IPS-18a (cell line): ENCODE measurements around the gene NAGPA.

Experiments
- H3K27ac ChIP-seq: one replicate; pipeline ENCODE4 v1.5.1; 2013; ENCODE audit warnings: low read length
- H3K27me3 ChIP-seq: one replicate; pipeline ENCODE4 v1.6.1; 2013; ENCODE audit warnings: mild to moderate bottlenecking, low read length; ENCODE audit not compliant: control insufficient read depth, insufficient read depth
- H3K36me3 ChIP-seq: one replicate; pipeline ENCODE4 v1.6.1; 2013; ENCODE audit warnings: low read depth, low read length; ENCODE audit not compliant: control insufficient read depth
- H3K4me1 ChIP-seq: one replicate; pipeline ENCODE4 v1.6.1; 2013; ENCODE audit warnings: low read depth, low read length; ENCODE audit not compliant: control insufficient read depth
- H3K4me3 ChIP-seq: one replicate; pipeline ENCODE4 v1.5.1; 2013; ENCODE audit warnings: low read length
- H3K9ac ChIP-seq: one replicate; pipeline ENCODE4 v1.6.1; 2013; ENCODE audit warnings: mild to moderate bottlenecking, low read length, moderate library complexity
- H3K9me3 ChIP-seq: one replicate; pipeline ENCODE4 v1.6.1; 2013; ENCODE audit warnings: low read depth, low read length; ENCODE audit not compliant: control insufficient read depth

The NAGPA gene

DNA sequence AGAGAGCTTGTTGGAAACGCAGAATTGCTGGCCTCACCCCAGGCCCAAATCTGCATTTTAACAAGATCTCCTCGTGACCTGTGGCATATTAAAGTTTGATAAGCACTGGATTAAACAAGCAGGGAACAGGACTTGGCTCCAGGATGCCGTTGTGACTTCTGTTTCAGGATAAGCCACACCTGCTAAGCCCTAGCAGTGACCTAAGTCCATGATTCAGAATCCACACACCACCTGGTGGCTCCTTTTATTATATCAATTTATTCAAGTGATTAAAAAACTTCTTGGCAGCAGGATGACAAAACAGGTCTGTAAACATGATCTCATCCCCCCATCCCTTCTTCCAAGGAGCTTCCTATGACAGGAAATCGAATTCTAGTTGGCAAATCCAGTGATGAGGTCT lies 9.1 kb downstream of the NAGPA start:
- H3K9ac ChIP-seq: no peak overlapping the region

GRCh38 chr16:5022521-5022920 lies 11.2 kb downstream of the NAGPA start:
- no peak overlapping the region for H3K4me3 ChIP-seq
- H3K27ac ChIP-seq: no peak overlapping the region
- H3K9me3 ChIP-seq: no peaks in the 10 kb centered on the region
- no peak overlapping the region for H3K9ac ChIP-seq
- H3K27me3 ChIP-seq: no peaks in the 10 kb centered on the region
- H3K36me3 ChIP-seq: no peaks in the 10 kb centered on the region
- no peaks in the 10 kb centered on the region for H3K4me1 ChIP-seq

More for the DNA sequence above, 9.1 kb downstream of the NAGPA start:
- Histone ChIP-seq H3K9me3 (no peaks in the 10 kb centered on the region), H3K27me3 (no peaks in the 10 kb centered on the region), H3K4me3 (no peak overlapping the region), H3K4me1 (no peaks in the 10 kb centered on the region), H3K27ac (no peak overlapping the region), H3K36me3 (no peaks in the 10 kb centered on the region)

DNA sequence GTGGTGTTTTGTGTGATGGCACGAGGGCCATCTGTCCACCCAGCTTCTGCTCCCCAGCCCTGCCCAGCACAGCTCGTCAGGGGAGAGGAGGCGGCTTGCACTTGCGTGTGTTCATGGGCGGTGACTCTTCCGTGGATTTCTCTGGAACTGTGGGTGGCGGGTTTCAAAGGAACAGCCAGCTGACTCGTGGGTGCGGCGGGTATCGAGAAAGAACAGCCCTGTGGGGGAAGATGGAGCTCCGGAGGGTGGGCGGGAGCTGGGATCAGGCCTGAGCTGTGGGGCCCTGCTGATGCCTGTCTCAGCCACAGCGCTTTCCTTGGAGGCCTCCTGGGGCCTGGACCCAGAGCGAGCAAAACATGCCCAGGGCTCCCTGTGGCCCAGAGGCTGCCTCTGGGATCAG lies 13.2 kb downstream of the NAGPA start:
- H3K27me3 ChIP-seq: no peaks in the 10 kb centered on the region
- H3K27ac ChIP-seq: no peak overlapping the region
- no peaks in the 10 kb centered on the region for H3K4me1 ChIP-seq
- H3K4me3 ChIP-seq: no peak overlapping the region
- no peaks in the 10 kb centered on the region for H3K9me3 ChIP-seq
- H3K36me3 ChIP-seq: no peaks in the 10 kb centered on the region
- H3K9ac ChIP-seq: no peak overlapping the region

GRCh38 chr16:5019775-5020174 lies 14.0 kb downstream of the NAGPA start:
- H3K4me3 ChIP-seq: no peak overlapping the region
- H3K27ac ChIP-seq: no peak overlapping the region
- no peaks in the 10 kb centered on the region for H3K4me1 ChIP-seq
- H3K9ac ChIP-seq: no peak overlapping the region
- no peaks in the 10 kb centered on the region for H3K9me3 ChIP-seq
- H3K36me3 ChIP-seq: no peaks in the 10 kb centered on the region
- H3K27me3 ChIP-seq: no peaks in the 10 kb centered on the region

DNA sequence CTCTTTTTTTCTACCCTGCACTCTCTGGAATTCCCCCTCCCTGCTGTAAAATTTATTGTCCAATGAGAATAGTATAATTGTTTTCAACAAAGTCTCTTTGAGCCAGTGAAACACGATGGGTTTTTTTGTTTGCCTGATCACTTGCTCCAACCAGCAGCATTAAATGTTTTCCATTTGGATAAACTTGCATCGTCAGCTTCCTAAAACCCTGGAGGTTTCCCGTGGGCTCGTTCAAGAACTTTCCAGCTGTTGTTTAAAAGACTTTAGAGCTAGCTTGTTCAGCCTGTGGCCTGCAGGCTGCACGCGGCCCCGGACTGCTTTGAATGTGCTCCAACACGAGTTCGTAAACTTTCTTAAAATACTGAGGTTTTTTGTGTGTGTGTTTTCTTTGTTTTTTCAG lies 14.9 kb downstream of the NAGPA start:
- no peak overlapping the region for H3K9ac ChIP-seq
- H3K9me3 ChIP-seq: no peaks in the 10 kb centered on the region
- no peaks in the 10 kb centered on the region for H3K27me3 ChIP-seq
- no peaks in the 10 kb centered on the region for H3K4me1 ChIP-seq
- H3K27ac ChIP-seq: no peak overlapping the region
- H3K4me3 ChIP-seq: no peak overlapping the region
- no peaks in the 10 kb centered on the region for H3K36me3 ChIP-seq

DNA sequence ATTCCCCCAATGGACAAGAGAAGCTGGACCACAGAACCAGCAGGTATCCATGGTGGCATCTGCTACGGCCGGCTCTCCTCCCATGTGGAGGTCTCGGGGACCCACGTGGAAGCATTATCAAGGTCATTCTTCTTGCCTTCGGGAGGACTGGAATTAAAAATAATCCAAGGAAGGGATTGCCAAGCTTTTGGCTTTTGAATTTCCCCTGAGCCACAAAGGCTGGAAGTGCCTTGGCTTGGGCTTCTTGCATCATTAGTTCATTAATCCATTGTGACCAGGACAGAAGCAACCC lies 16.1 kb downstream of the NAGPA start:
- Histone ChIP-seq H3K27me3 (no peaks in the 10 kb centered on the region), H3K27ac (no peak overlapping the region), H3K4me3 (no peak overlapping the region), H3K9ac (no peak overlapping the region), H3K36me3 (no peaks in the 10 kb centered on the region), H3K4me1 (no peaks in the 10 kb centered on the region), H3K9me3 (no peaks in the 10 kb centered on the region)

DNA sequence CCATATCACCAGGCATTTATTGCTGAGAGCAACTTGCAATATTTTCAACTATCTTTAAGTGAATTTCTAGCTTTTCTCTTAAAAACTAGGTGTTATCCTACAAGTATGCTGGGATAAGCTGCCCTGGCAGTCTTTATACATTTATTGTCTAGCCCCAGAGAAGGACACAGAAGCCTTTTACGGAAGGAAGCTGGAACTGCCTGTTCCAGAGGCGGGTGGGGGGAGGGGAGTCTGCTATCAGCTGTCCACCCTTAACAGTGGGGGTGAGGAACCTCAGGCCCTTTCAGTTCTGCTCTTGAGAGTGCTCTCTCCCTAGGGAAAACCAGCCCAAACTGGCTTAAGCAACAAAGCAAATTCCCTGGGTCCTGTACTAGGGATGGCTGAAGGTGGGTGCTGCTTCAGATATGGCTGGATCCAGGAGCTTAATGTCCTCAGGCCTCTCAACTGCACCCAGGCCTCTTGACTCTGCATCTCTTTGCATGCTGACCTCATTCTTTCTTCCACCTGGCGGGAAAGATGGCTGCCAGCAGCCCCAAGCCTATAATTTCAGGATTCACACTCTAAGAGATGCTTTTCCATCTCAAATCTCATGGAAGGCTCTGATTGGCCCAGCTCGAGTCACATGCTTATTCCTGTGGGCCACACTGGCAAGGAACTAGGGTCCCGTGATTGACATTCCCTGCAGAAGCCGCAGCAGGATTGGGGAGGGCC lies 16.6 kb downstream of the NAGPA start:
- Histone ChIP-seq H3K4me1 (no peaks in the 10 kb centered on the region), H3K36me3 (no peaks in the 10 kb centered on the region), H3K27me3 (no peaks in the 10 kb centered on the region), H3K9ac (no peak overlapping the region), H3K4me3 (no peak overlapping the region), H3K9me3 (no peaks in the 10 kb centered on the region), H3K27ac (no peak overlapping the region)

DNA sequence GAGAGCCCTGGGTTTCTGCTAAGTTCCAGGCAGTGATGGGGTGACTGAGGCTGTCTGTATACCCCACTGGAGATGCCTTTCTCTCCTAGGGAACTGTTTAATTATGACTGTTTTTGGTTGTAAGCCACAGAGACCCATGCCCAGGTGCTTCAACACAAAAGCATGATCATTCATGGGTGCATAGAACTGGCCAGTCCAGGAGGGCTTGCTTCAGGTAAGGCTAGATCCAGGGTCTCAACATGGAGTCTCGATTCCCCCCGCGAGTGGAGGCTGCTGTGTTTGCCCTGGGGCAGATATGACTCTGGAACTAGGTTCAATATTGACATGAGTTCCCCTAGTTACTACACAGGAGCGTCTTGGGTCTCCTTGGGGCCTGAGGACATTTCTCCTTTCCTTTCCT lies 17.8 kb downstream of the NAGPA start:
- H3K27me3 ChIP-seq: no peaks in the 10 kb centered on the region
- no peaks in the 10 kb centered on the region for H3K9me3 ChIP-seq
- no peaks in the 10 kb centered on the region for H3K4me1 ChIP-seq
- no peak overlapping the region for H3K4me3 ChIP-seq
- H3K36me3 ChIP-seq: no peaks in the 10 kb centered on the region
- no peak overlapping the region for H3K9ac ChIP-seq
- no peak overlapping the region for H3K27ac ChIP-seq

DNA sequence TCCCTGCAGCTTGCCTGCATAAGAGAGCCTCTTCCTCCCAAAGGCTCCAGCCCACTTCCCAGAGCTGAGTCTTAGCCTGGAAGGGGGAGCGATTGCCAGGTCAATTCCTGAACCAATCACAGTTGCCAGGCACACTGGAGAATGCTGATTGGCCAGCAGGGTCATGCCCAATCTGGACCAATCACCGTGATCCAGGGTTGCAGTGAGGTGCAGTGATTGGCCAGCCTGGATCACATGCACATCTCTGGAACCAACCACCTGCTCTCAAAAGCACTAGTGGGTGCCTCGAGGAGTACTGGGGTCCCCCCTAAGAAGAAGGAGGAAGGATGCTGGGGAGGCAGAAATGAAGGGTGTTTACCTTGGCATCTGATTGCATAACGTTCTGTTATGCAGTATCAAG lies 18.4 kb downstream of the NAGPA start:
- Histone ChIP-seq H3K9me3 (no peaks in the 10 kb centered on the region), H3K27ac (no peak overlapping the region), H3K4me3 (no peak overlapping the region), H3K4me1 (no peaks in the 10 kb centered on the region), H3K9ac (no peak overlapping the region), H3K27me3 (no peaks in the 10 kb centered on the region), H3K36me3 (no peaks in the 10 kb centered on the region)

DNA sequence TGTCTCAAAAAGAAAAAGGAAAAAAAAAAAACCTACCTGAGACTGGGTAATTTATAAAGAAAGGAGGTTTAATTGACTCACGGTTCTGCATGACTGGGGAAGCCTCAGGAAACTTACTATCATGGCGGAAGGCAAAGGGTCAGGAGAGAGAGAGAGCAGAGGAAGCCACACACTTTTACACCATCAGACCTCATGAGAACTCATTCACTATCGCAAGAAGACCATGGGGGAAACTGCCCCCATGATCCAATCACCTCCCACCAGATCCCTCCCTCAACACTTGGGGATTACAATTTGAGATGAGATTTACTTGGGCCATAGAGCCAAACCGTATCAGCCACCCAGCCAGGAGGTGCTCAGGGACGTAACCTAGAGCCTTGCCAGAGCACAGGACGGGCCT lies 20.8 kb downstream of the NAGPA start:
- no peak overlapping the region for H3K4me3 ChIP-seq
- H3K4me1 ChIP-seq: no peaks in the 10 kb centered on the region
- H3K36me3 ChIP-seq: no peaks in the 10 kb centered on the region
- no peaks in the 10 kb centered on the region for H3K27me3 ChIP-seq
- no peaks in the 10 kb centered on the region for H3K9me3 ChIP-seq
- no peak overlapping the region for H3K9ac ChIP-seq
- no peak overlapping the region for H3K27ac ChIP-seq

GRCh38 chr16:5011637-5012036 lies 22.1 kb downstream of the NAGPA start:
- Histone ChIP-seq H3K36me3 (no peaks in the 10 kb centered on the region), H3K4me1 (no peaks in the 10 kb centered on the region), H3K9me3 (no peaks in the 10 kb centered on the region), H3K27me3 (no peaks in the 10 kb centered on the region), H3K27ac (no peak overlapping the region), H3K4me3 (no peak overlapping the region), H3K9ac (no peak overlapping the region)

DNA sequence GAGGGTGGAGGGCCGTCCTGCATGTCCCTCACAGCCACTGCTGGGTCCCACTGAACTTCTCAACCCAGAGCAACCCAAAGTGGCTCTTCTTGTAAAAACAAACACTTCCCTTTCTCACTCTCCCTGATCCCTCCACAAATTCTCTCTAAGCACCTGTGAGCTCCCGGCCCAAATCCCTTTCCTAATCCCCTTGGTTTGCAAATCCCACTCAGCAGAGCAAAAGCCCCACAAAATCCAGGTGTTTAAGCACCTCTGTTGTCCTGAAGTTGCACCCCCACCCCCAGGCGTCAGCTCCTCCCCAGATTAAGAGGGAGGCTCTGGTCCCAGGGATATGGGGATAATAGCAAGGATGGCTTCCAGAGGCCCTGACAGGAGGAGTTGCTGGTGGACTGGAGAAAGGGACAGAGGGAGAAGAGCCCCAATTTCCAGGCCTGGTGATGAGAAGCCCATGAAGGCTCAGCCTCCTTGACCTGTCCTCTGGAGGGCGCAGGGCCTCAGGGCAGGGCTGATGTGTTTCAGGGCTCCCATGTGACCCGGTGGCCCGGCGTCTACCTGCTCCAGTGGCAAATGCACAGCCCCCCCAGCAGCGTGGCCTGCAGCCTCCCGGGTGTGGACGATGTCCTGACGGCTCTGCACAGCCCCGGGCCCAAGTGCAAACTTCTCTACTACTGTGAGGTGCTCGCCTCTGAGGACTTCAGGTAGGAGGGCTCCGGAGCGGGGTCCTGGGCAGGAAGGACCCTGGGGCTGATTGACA lies 23.0 kb downstream of the NAGPA start:
- Histone ChIP-seq H3K9ac (no peak overlapping the region), H3K9me3 (no peaks in the 10 kb centered on the region), H3K27me3 (no peaks in the 10 kb centered on the region)

More for the DNA sequence above, 23.0 kb downstream of the NAGPA start:
- no peaks in the 10 kb centered on the region for H3K4me1 ChIP-seq
- no peak overlapping the region for H3K27ac ChIP-seq
- H3K4me3 ChIP-seq: no peak overlapping the region
- H3K36me3 ChIP-seq: no peaks in the 10 kb centered on the region
